Measurements from ENCODE around the gene ADCK1.

- no peak for TF ChIP-seq EZH2 (IDR thresholded peaks at IDR 0.05; ENCODE audit: borderline replicate concordance, insufficient read depth, low read length, poor library complexity, severe bottlenecking)
- no peak for TF ChIP-seq CTCF (IDR thresholded peaks at IDR 0.05; ENCODE audit: poor library complexity, severe bottlenecking)
- no peak for TF ChIP-seq RAD21 (conservative IDR thresholded peaks at IDR 0.05)
- no peak for TF ChIP-seq EP300 (conservative IDR thresholded peaks at IDR 0.05; ENCODE audit: poor library complexity, severe bottlenecking)
Observed at GRCh38 chr14:77885367-77885766, 85.5 kb downstream of the ADCK1 start.

Data from neural cell (in vitro differentiated cells).